Measurements from ENCODE around the gene TNFRSF14.

DNA sequence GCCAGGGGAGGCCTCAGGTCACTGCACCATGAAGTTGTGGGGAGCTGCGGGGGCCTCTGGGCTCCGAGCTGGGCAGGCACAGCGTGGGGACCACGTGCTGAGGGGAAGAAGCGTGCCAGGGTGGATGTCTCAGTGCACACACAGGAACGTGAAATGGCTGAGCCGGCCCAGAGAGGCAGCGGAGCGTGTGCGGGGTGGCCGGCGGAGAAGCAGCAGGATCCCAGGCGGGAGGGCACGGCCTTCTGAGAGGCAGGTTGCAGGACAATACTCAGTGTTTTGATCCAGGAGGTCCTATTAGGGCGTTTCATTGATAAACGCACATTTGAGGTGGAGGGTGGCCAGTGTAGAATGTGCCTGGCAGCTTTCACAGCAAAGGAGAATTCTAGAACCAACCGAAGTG lies 12.9 kb downstream of the TNFRSF14 start:
- TF ChIP-seq TAF1 (IDR thresholded peaks at IDR 0.05; ENCODE audit: low read depth, low read length) (no peak), POLR2AphosphoS5 (IDR thresholded peaks at IDR 0.05; ENCODE audit: low read depth, low read length) (no peak), POU2F2 (IDR thresholded peaks at IDR 0.05; ENCODE audit: low read depth, low read length) (no peak), POLR2A (IDR thresholded peaks at IDR 0.05; ENCODE audit: low read depth, low read length) (no peak)
